ENCODE results near the gene RPS6KL1.

The RPS6KL1 gene

GRCh38 chr14:74917178-74917543 is 5.9 kb downstream of the RPS6KL1 start:
- no peak overlapping the region for H3K9ac ChIP-seq (ENCODE audit: low read depth, low read length)
- no peak for DNase-seq
- ATAC-seq (ENCODE audit: insufficient read depth, low read depth) = no peak

GRCh38 chr14:74915826-74916225 is 7.2 kb downstream of the RPS6KL1 start:
- H4K20me1 ChIP-seq (ENCODE audit: insufficient read depth, low read length) = 0 out of 2 replicates have a peak, but pooled peaks cover 4% of the 10 kb centered on the region
- H3K36me3 ChIP-seq (ENCODE audit: insufficient read depth, low read length) = no peaks in the 10 kb centered on the region
- no peak overlapping the region for H3K9ac ChIP-seq (ENCODE audit: low read depth, low read length)
- H3K27ac ChIP-seq (ENCODE audit: low read length) = no peak overlapping the region
- no peak for TF ChIP-seq CTCF (IDR thresholded peaks at IDR 0.05; ENCODE audit: borderline replicate concordance, extremely low read depth, low read length, poor library complexity, severe bottlenecking)
- TF ChIP-seq EZH2 (IDR thresholded peaks at IDR 0.05; ENCODE audit: borderline replicate concordance, low read depth, low read length, severe bottlenecking) = no peak
- H3K27me3 ChIP-seq (ENCODE audit: insufficient read depth, low read length, poor library complexity) = peaks cover 3% of the 10 kb centered on the region
- no peak overlapping the region for H3K4me2 ChIP-seq (ENCODE audit: insufficient read depth, low read length)
- no peaks in the 10 kb centered on the region for H3K79me2 ChIP-seq (ENCODE audit: insufficient read depth, low read length)
- H3K4me1 ChIP-seq (ENCODE audit: insufficient read depth, low read length) = no peaks in the 10 kb centered on the region
- H3K9me3 ChIP-seq (ENCODE audit: insufficient read depth, low read length, severe bottlenecking) = no peaks in the 10 kb centered on the region
- DNase-seq (no peak), ATAC-seq (ENCODE audit: insufficient read depth, low read depth) (no peak)
- no peak overlapping the region for H3K4me3 ChIP-seq (ENCODE audit: low read depth in 1 of 2, low read length in 2 of 2)
- H2AFZ ChIP-seq (ENCODE audit: low read depth, low read length) = no peak overlapping the region

More at GRCh38 chr14:74917178-74917543, 5.9 kb downstream of the RPS6KL1 start:
- no peak overlapping the region for H3K4me3 ChIP-seq (ENCODE audit: low read depth in 1 of 2, low read length in 2 of 2)
- H3K36me3 ChIP-seq (ENCODE audit: insufficient read depth, low read length) = no peaks in the 10 kb centered on the region
- H2AFZ ChIP-seq (ENCODE audit: low read depth, low read length) = no peak overlapping the region
- no peaks in the 10 kb centered on the region for H3K9me3 ChIP-seq (ENCODE audit: insufficient read depth, low read length, severe bottlenecking)
- H3K27me3 ChIP-seq (ENCODE audit: insufficient read depth, low read length, poor library complexity) = peaks cover 3% of the 10 kb centered on the region
- no peak overlapping the region for H3K4me2 ChIP-seq (ENCODE audit: insufficient read depth, low read length)
- no peaks in the 10 kb centered on the region for H3K4me1 ChIP-seq (ENCODE audit: insufficient read depth, low read length)
- no peak for TF ChIP-seq EZH2 (IDR thresholded peaks at IDR 0.05; ENCODE audit: borderline replicate concordance, low read depth, low read length, severe bottlenecking)
- TF ChIP-seq CTCF (IDR thresholded peaks at IDR 0.05; ENCODE audit: borderline replicate concordance, extremely low read depth, low read length, poor library complexity, severe bottlenecking) = no peak
- H3K79me2 ChIP-seq (ENCODE audit: insufficient read depth, low read length) = no peaks in the 10 kb centered on the region
- 0 out of 2 replicates have a peak, but pooled peaks cover 4% of the 10 kb centered on the region for H4K20me1 ChIP-seq (ENCODE audit: insufficient read depth, low read length)
- no peak overlapping the region for H3K27ac ChIP-seq (ENCODE audit: low read length)

GRCh38 chr14:74915426-74915825 is 7.6 kb downstream of the RPS6KL1 start:
- peaks cover 3% of the 10 kb centered on the region for H3K27me3 ChIP-seq (ENCODE audit: insufficient read depth, low read length, poor library complexity)
- H3K27ac ChIP-seq (ENCODE audit: low read length) = no peak overlapping the region
- H4K20me1 ChIP-seq (ENCODE audit: insufficient read depth, low read length) = 0 out of 2 replicates have a peak, but pooled peaks cover 4% of the 10 kb centered on the region
- DNase-seq (no peak), ATAC-seq (ENCODE audit: insufficient read depth, low read depth) (no peak)
- H3K79me2 ChIP-seq (ENCODE audit: insufficient read depth, low read length) = no peaks in the 10 kb centered on the region
- H3K4me3 ChIP-seq (ENCODE audit: low read depth in 1 of 2, low read length in 2 of 2) = no peak overlapping the region
- H2AFZ ChIP-seq (ENCODE audit: low read depth, low read length) = no peak overlapping the region
- no peak for TF ChIP-seq CTCF (IDR thresholded peaks at IDR 0.05; ENCODE audit: borderline replicate concordance, extremely low read depth, low read length, poor library complexity, severe bottlenecking)
- TF ChIP-seq EZH2 (IDR thresholded peaks at IDR 0.05; ENCODE audit: borderline replicate concordance, low read depth, low read length, severe bottlenecking) = no peak
- H3K4me2 ChIP-seq (ENCODE audit: insufficient read depth, low read length) = no peak overlapping the region
- H3K9ac ChIP-seq (ENCODE audit: low read depth, low read length) = no peak overlapping the region
- H3K4me1 ChIP-seq (ENCODE audit: insufficient read depth, low read length) = no peaks in the 10 kb centered on the region
- H3K36me3 ChIP-seq (ENCODE audit: insufficient read depth, low read length) = no peaks in the 10 kb centered on the region
- no peaks in the 10 kb centered on the region for H3K9me3 ChIP-seq (ENCODE audit: insufficient read depth, low read length, severe bottlenecking)

Data from DND-41 (cell line).